Muscle of leg (tissue), 11 donors: ENCODE data around the gene AP2M1. TPM values are rescaled to one million over a fixed set of nuclear protein-coding genes. Genes with fewer than 3 reads are reported as not detected.

Experiments used
- DNase-seq: peaks from one replicate; pipeline ENCODE4 v3.0.0; 2013
- H3K27ac ChIP-seq: one replicate; pipeline ENCODE4 v1.5.1; 2013; ENCODE audit warnings: mild to moderate bottlenecking, low read length, control low read depth
- H3K27me3 ChIP-seq: one replicate; pipeline ENCODE4 v1.6.1; 2013; ENCODE audit warnings: low read length; ENCODE audit not compliant: control insufficient read depth, insufficient read depth
- H3K36me3 ChIP-seq: one replicate; pipeline ENCODE4 v1.6.1; 2013; ENCODE audit warnings: low read length; ENCODE audit not compliant: control insufficient read depth, insufficient read depth
- H3K4me1 ChIP-seq: one replicate; pipeline ENCODE4 v1.6.1; 2013; ENCODE audit warnings: low read length; ENCODE audit not compliant: control insufficient read depth, insufficient read depth
- H3K4me3 ChIP-seq: one replicate; pipeline ENCODE4 v1.5.1; 2013; ENCODE audit warnings: low read length, control low read depth
- H3K9me3 ChIP-seq: replicated peaks from 2 replicates; pipeline ENCODE4 v1.6.1; 2013; ENCODE audit warnings: low read depth, low read length; ENCODE audit not compliant: control insufficient read depth
- WGBS: methylation state at CpG from one replicate; pipeline ENCODE4 v1.1.5; 2013; ENCODE audit warnings: missing lambda C conversion rate; ENCODE audit not compliant: insufficient coverage; 5-methylcytosine and 5-hydroxymethylcytosine counted together
- polyA plus RNA-seq, 8 donors: library from polyadenylated mRNA; unstranded; fragments of 120-200 nt; gene quantifications; one replicate each; pipeline versions ENCODE4 v1.2.1 to v1.2.3, GENCODE V29; 2013; ENCODE audit warnings: inconsistent platforms in 1 of 8, low replicate concordance in 1 of 8; ENCODE audit not compliant: insufficient read length in 8 of 8, insufficient read depth in 1 of 8
- total RNA-seq: library from RNA; stranded (reverse); fragments of 120-200 nt; gene quantifications from one replicate; pipeline ENCODE4 v1.2.4, GENCODE V29; 2013

Gene AP2M1
- total and polyA plus RNA-seq, 9 donors = 130 to 255 (median 216) TPM

GRCh38 chr3:184186184-184186901 is 11.7 kb downstream of the AP2M1 start, which contains the start of gene ABCF3:
TSS of gene ABCF3 (plus strand) at chr3:184186199. CDS start at chr3:184186208, 9 bp downstream.
- no peak for DNase-seq
- 0% methylated on average over 25 of the region's 45 CpGs for WGBS
- no peaks in the 10 kb centered on the region for H3K27me3 ChIP-seq

GRCh38 chr3:184186902-184187207 is 12.2 kb downstream of the AP2M1 start:
- DNase-seq = no peak
- peak overlapping the region; percentile 92 for H3K4me3 ChIP-seq
- no peaks in the 10 kb centered on the region for H3K9me3 ChIP-seq
- H3K4me1 ChIP-seq = peaks cover 14% of the 10 kb centered on the region
- 0% methylated on average over 1 of the region's 3 CpGs for WGBS
- H3K27me3 ChIP-seq = no peaks in the 10 kb centered on the region
- H3K27ac ChIP-seq = no peak overlapping the region
- peaks cover 69% of the 10 kb centered on the region for H3K36me3 ChIP-seq

More at GRCh38 chr3:184186184-184186901, 11.7 kb downstream of the AP2M1 start, which contains the start of gene ABCF3:
- peak within 1 kb of the TSS; percentile 92 for H3K4me3 ChIP-seq
- peaks cover 69% of the 10 kb centered on the region for H3K36me3 ChIP-seq
- H3K9me3 ChIP-seq = no peaks in the 10 kb centered on the region
- H3K4me1 ChIP-seq = peaks cover 14% of the 10 kb centered on the region
- peak within 1 kb of the TSS; percentile 76 for H3K27ac ChIP-seq

DNA sequence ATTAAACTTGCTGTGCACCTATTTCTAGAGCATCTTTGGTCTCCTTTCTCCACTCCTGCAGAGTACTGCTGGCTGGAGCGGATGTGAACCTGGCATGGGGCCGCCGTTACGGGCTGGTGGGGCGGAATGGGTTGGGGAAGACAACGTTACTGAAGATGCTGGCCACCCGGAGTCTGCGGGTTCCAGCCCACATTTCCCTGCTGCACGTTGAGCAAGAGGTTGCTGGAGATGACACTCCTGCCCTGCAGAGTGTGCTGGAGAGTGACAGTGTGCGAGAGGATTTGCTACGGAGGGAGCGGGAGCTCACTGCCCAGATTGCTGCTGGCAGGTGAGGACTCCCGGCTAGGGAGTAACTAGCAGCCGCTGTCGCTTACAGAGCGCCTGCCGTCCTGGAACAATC is 13.4 kb downstream of the AP2M1 start:
- peaks cover 14% of the 10 kb centered on the region for H3K4me1 ChIP-seq
- H3K27ac ChIP-seq = no peak overlapping the region
- WGBS = 90% methylated on average over 16 of the region's 17 CpGs
- H3K36me3 ChIP-seq = peaks cover 68% of the 10 kb centered on the region
- no peaks in the 10 kb centered on the region for H3K27me3 ChIP-seq
- H3K9me3 ChIP-seq = no peaks in the 10 kb centered on the region
- DNase-seq = no peak
- H3K4me3 ChIP-seq = no peak overlapping the region

- peaks cover 68% of the 10 kb centered on the region for H3K36me3 ChIP-seq
- no peak for DNase-seq
- peaks cover 14% of the 10 kb centered on the region for H3K4me1 ChIP-seq
- H3K27me3 ChIP-seq = no peaks in the 10 kb centered on the region
- H3K9me3 ChIP-seq = no peaks in the 10 kb centered on the region
- 92% methylated on average over 10 of the region's 13 CpGs for WGBS
- no peak overlapping the region for H3K27ac ChIP-seq
- no peak overlapping the region for H3K4me3 ChIP-seq
Observed at GRCh38 chr3:184189421-184189820, 14.8 kb downstream of the AP2M1 start.

DNA sequence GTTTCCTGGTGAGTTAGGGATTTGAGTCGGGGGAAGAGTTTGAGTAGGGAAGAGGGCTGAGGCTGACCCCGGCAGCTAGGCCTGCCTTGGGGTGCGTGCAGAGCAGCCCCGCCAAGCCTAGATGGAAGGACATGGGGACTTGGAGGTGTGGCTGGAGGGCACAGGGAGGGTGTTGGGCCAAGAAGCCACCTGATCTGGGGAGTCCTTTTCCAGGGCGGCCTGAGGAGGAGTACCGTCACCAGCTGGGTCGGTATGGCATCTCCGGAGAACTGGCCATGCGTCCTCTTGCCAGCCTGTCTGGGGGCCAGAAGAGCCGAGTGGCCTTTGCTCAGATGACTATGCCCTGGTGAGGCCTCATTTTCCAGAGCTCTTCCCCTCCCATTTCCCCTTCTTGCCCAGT is 18.2 kb downstream of the AP2M1 start:
- WGBS = 92% methylated on average over 10 of the region's 10 CpGs
- Histone ChIP-seq H3K27ac (no peak overlapping the region), H3K9me3 (no peaks in the 10 kb centered on the region), H3K36me3 (peaks cover 72% of the 10 kb centered on the region), H3K4me3 (no peak overlapping the region), H3K27me3 (no peaks in the 10 kb centered on the region), H3K4me1 (no peaks in the 10 kb centered on the region)
- DNase-seq = no peak

DNA sequence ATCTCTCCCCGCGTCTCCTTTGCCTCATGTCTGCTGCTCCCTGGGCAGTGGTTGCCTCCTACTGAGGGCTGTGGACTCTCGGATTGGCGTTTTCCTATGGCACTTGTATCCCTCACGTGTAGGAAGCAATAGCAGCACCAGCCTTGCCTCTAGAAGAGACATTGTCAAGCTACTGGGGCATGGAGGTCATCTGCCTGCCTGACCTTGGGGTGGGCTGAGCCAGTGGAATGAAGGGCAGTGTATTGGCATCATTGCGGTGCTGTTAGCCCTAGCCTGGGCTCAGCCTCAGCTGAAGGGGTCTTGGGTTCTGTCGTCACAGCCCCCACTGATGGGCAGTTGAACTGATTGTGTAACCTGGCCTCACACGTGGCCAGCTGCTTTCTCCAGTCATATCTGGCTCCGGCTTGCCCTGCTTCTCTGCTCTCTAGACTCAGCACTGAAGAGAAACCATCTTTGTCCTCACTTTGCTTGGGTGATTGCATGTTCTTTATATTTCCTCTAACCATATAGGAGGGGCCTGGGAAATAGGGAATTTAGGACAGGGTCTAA is 19.4 kb downstream of the AP2M1 start:
- peaks cover 61% of the 10 kb centered on the region for H3K36me3 ChIP-seq
- DNase-seq = no peak
- no peaks in the 10 kb centered on the region for H3K27me3 ChIP-seq
- H3K4me3 ChIP-seq = no peak overlapping the region
- H3K27ac ChIP-seq = no peak overlapping the region
- H3K4me1 ChIP-seq = no peaks in the 10 kb centered on the region
- no peaks in the 10 kb centered on the region for H3K9me3 ChIP-seq
- 90% methylated on average over 6 of the region's 9 CpGs for WGBS

DNA sequence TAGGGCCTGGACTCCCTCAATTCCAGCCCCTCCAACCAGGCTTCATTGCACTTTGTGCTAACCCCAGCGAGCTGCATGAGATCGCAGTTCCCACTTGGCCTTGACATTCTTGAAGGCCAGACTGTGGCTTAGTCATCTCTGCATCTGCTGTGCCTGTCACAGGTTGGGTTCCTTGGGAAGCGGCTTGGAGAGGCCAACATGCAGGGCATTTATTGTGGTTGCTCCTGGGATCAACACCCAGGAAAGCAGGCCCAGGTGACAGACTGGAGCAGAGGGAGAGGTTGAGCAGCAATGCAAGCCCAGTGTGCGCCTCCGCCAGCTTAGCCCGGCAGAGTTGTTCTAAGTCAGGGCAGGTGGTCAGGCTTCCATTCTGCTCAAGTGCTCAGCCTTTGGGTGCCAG is 21.9 kb downstream of the AP2M1 start:
- 98% methylated on average over 6 of the region's 6 CpGs for WGBS
- DNase-seq = no peak
- Histone ChIP-seq H3K27me3 (no peaks in the 10 kb centered on the region), H3K27ac (no peak overlapping the region), H3K4me1 (no peaks in the 10 kb centered on the region), H3K36me3 (peaks cover 40% of the 10 kb centered on the region), H3K4me3 (no peak overlapping the region), H3K9me3 (no peaks in the 10 kb centered on the region)

- 80% methylated on average over 6 of the region's 9 CpGs for WGBS
- DNase-seq = no peak
- H3K27ac ChIP-seq = no peak overlapping the region
- no peaks in the 10 kb centered on the region for H3K9me3 ChIP-seq
- H3K27me3 ChIP-seq = no peaks in the 10 kb centered on the region
- peaks cover 22% of the 10 kb centered on the region for H3K36me3 ChIP-seq
- H3K4me3 ChIP-seq = no peak overlapping the region
- no peaks in the 10 kb centered on the region for H3K4me1 ChIP-seq
Observed at GRCh38 chr3:184198509-184198908, 23.9 kb downstream of the AP2M1 start.

DNA sequence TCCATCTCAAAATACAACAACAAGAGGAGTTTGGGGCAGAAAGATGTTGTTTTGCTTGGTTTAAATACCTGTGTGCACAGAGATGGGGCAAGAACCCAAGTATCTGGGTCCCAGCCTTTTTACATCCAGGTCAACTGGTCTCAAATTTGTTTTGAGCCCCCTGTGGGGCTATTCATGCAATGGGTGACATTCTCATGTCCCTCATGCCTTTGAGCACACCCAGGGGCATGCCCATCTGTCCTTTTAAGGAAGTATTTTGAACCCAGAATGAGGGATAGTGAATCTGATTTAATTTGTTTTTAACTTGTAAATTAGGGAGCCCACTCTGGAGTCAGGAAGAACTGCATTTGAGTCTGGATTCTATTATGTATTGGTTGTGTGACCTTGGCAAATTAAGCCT is 26.2 kb downstream of the AP2M1 start:
- no peak overlapping the region for H3K27ac ChIP-seq
- H3K36me3 ChIP-seq = peaks cover 3% of the 10 kb centered on the region
- DNase-seq = no peak
- H3K9me3 ChIP-seq = no peaks in the 10 kb centered on the region
- H3K4me3 ChIP-seq = no peak overlapping the region
- H3K4me1 ChIP-seq = no peaks in the 10 kb centered on the region
- no peaks in the 10 kb centered on the region for H3K27me3 ChIP-seq

DNA sequence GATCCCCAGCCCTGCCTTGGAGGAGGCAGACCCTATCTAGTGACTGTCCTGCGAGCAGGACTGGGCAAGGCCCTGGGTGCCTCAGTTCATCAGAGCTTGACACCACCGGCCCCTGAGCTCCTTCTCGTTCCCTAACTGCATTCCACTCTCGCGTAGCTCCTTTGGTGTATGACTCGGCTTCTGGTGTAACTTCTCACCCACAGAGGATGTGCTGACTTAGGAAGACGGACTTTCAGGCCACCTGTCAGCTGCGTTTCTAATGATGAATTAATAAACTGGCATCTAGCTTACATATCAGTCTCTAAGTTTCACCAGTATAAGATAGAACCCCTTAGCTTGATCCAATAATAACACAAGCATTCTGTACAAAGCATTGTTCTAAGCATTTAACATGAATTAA is 28.9 kb downstream of the AP2M1 start:
- 77% methylated on average over 7 of the region's 8 CpGs for WGBS
- H3K9me3 ChIP-seq = no peaks in the 10 kb centered on the region
- DNase-seq = no peak

More for the DNA sequence above, 28.9 kb downstream of the AP2M1 start:
- H3K4me3 ChIP-seq = no peak overlapping the region
- H3K27ac ChIP-seq = no peak overlapping the region
- no peaks in the 10 kb centered on the region for H3K36me3 ChIP-seq
- no peaks in the 10 kb centered on the region for H3K4me1 ChIP-seq
- H3K27me3 ChIP-seq = peaks cover 5% of the 10 kb centered on the region
